Glutamatergic neuron (in vitro differentiated cells): ENCODE data around the gene ARID4B. TPM values are rescaled to one million over a fixed set of nuclear protein-coding genes. Genes with fewer than 3 reads are reported as not detected.
A peak's percentile ranks its signal among the peaks of the same experiment; 100 is the strongest.
"Not testable (repeated sequence)": the region's sequence is repeated elsewhere in the genome, so short reads cannot be mapped to it uniquely, and the experiment has no call there.

Experiments
- DNase-seq: peaks from one replicate; pipeline ENCODE4 v3.0.0; 2022
- H3K27ac Mint-ChIP-seq: one replicate; pipeline ENCODE4 v1.8.0; 2020; ENCODE audit warnings: mild to moderate bottlenecking, mixed read lengths, inconsistent platforms; ENCODE audit not compliant: unreplicated experiment
- H3K27me3 Mint-ChIP-seq: one replicate; pipeline ENCODE4 v1.8.0; 2020; ENCODE audit warnings: mild to moderate bottlenecking, moderate library complexity, mixed read lengths, inconsistent platforms; ENCODE audit not compliant: unreplicated experiment
- H3K36me3 Mint-ChIP-seq: one replicate; pipeline ENCODE4 v1.8.0; 2020; ENCODE audit warnings: mild to moderate bottlenecking, mixed read lengths, inconsistent platforms; ENCODE audit not compliant: unreplicated experiment
- H3K4me1 Mint-ChIP-seq: one replicate; pipeline ENCODE4 v1.8.0; 2020; ENCODE audit warnings: mild to moderate bottlenecking, low read depth, mixed read lengths, inconsistent platforms; ENCODE audit not compliant: unreplicated experiment
- H3K4me3 Mint-ChIP-seq: one replicate; pipeline ENCODE4 v1.8.0; 2020; ENCODE audit warnings: mild to moderate bottlenecking, mixed read lengths, inconsistent platforms; ENCODE audit not compliant: unreplicated experiment
- H3K9me3 Mint-ChIP-seq: one replicate; pipeline ENCODE4 v1.8.0; 2020; ENCODE audit warnings: mild to moderate bottlenecking, moderate library complexity, mixed read lengths, inconsistent platforms; ENCODE audit not compliant: unreplicated experiment
- total RNA-seq: library from RNA; stranded (reverse); fragmentation: NEBNext Ultra II Directional; extraction: Animal tissue kit (Norgen Biotek cat#: 25700); gene quantifications from one replicate; pipeline ENCODE4 v1.2.1, GENCODE V29; 2021; ENCODE audit not compliant: unreplicated experiment
- TF ChIP-seq, protein P1 (sequence below): fragments of 200-600 bp; sonication (generic); IDR thresholded peaks from one replicate; pipeline ENCODE4 v1.5.0; 2021; ENCODE audit not compliant: partially characterized antibody, unreplicated experiment

The ARID4B gene
- total RNA-seq, 1 donor from 2014 or later: 65.9 TPM

DNA sequence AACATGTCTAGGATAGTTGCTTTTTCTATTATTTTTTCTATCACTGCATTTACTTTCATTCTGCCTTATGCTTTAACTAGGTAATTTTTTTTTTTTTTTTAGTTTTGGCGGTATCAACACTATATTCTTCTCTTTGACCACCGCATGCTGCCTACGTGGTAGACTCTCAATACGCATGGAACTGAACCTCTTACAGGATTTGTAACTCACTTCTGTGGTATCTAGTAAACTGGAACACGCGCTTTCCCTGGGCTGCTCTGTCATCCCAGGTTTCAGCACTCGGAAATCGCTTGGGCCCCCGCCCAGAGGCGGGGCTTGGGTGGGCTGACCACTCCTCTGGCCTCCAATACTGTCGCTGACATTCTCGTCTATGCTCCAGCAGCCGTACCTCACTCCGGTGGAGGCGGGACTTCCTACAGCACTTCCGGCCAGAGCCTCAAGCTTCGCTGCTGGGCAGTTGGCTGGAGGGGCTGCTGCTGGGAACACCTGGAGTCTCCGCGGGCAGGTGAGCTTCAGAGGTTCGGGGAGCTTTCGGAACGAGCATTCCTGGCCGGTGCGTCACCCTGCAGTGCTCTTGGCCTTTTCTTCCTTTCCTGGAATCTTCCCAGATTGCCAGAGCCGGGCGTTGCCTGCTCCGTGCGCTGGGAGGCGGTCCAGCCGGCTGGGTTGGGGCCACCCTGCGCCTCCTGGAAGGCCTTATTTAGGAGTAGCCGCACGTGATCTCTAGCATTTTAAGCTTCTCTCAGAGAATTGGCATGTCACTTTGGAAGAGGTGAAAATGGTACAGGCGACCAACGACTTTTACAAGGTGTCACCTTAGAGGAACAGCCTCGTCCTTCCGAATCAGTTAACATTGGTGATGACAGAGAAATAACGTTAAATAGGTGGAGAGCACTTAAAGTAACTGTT, 39.3 kb upstream of the ARID4B start, which contains the start of gene TBCE:
TBCE (plus strand) TSS at position 428 of the 909 bp plus-strand sequence. CDS start 12,623 bp downstream, outside the sequence.
- H3K27me3 Mint-ChIP-seq: peaks cover 7% of the 10 kb centered on the region
- H3K4me3 Mint-ChIP-seq: peak within 1 kb of the TSS; percentile 93
- no peaks in the 10 kb centered on the region for H3K9me3 Mint-ChIP-seq
- no peaks in the 10 kb centered on the region for H3K36me3 Mint-ChIP-seq
- TF ChIP-seq, protein P1, sequence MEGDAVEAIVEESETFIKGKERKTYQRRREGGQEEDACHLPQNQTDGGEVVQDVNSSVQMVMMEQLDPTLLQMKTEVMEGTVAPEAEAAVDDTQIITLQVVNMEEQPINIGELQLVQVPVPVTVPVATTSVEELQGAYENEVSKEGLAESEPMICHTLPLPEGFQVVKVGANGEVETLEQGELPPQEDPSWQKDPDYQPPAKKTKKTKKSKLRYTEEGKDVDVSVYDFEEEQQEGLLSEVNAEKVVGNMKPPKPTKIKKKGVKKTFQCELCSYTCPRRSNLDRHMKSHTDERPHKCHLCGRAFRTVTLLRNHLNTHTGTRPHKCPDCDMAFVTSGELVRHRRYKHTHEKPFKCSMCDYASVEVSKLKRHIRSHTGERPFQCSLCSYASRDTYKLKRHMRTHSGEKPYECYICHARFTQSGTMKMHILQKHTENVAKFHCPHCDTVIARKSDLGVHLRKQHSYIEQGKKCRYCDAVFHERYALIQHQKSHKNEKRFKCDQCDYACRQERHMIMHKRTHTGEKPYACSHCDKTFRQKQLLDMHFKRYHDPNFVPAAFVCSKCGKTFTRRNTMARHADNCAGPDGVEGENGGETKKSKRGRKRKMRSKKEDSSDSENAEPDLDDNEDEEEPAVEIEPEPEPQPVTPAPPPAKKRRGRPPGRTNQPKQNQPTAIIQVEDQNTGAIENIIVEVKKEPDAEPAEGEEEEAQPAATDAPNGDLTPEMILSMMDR: no peak
- DNase-seq: peak; percentile 95
- H3K27ac Mint-ChIP-seq: peak within 1 kb of the TSS; percentile 85
- peaks cover 6% of the 10 kb centered on the region for H3K4me1 Mint-ChIP-seq

DNA sequence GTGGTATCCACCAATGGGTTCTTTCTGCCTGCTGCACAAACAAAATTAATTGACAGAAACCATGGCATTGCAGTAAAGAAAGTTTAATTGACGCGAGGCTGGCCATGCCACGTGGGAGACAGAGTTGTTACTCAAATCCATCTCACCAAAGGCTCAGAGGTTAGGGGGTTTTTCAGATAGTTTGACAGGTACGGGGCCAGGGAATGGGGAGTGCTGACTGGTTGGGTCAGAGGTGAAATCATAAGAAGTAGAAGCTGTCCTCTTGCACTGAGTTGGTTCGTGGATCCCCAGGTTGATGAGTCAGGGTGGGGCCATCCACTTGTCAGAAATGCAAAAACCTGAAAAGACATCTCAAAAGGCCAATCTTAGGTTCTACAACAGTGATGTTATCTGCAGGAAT, 38.3 kb upstream of the ARID4B start:
- no peaks in the 10 kb centered on the region for H3K36me3 Mint-ChIP-seq
- H3K27me3 Mint-ChIP-seq: peaks cover 7% of the 10 kb centered on the region
- TF ChIP-seq, protein P1: no peak
- peak overlapping the region; percentile 69 for H3K4me3 Mint-ChIP-seq
- peaks cover 3% of the 10 kb centered on the region for H3K9me3 Mint-ChIP-seq
- H3K27ac Mint-ChIP-seq: no peak overlapping the region
- peaks cover 6% of the 10 kb centered on the region for H3K4me1 Mint-ChIP-seq
- DNase-seq: no peak

DNA sequence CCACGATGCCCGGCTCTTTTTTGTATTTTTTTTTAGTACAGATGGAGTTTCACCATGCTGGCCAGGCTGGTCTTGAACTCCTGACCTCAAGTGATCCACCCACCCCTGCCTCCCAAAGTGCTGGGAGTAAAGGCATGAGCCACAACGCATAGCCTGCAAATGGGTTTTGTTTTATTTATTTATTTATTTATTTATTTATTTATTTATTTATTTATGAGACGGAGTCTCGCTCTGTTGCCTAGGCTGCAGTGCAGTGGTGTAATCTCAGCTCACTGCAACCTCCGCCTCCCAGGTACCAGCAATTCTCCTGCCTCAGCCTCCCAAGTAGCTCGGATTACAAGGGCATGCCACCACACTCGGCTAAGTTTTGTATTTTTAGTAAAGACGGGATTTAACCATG, 36.2 kb upstream of the ARID4B start:
- not testable (repeated sequence) for H3K9me3 Mint-ChIP-seq, DNase-seq, H3K4me1 Mint-ChIP-seq, H3K4me3 Mint-ChIP-seq, H3K27me3 Mint-ChIP-seq, H3K27ac Mint-ChIP-seq, H3K36me3 Mint-ChIP-seq

DNA sequence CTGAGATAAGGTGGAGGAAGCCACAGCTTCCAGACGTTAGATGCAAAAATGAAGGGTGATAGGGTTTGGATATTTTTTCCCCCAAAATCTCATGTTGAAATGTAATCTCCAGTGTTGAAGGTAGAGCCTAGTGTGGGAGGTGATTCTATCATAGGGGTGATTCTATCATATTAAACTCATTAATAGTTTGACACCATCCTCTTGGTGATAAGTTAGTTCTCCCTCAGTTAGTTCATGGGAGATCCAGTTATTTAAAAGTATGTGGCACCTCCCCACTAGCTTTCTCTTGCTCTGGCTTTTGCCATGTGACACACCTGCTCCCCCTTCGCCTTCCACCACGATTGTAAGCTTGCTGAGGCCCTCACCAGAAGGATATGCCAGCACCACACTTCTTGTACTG, 30.9 kb upstream of the ARID4B start:
- DNase-seq: no peak
- Mint-ChIP-seq H3K4me3 (no peak overlapping the region), H3K4me1 (no peaks in the 10 kb centered on the region), H3K36me3 (no peaks in the 10 kb centered on the region), H3K27me3 (peaks cover 3% of the 10 kb centered on the region), H3K27ac (no peak overlapping the region), H3K9me3 (peaks cover 5% of the 10 kb centered on the region)
- TF ChIP-seq, protein P1: no peak

DNA sequence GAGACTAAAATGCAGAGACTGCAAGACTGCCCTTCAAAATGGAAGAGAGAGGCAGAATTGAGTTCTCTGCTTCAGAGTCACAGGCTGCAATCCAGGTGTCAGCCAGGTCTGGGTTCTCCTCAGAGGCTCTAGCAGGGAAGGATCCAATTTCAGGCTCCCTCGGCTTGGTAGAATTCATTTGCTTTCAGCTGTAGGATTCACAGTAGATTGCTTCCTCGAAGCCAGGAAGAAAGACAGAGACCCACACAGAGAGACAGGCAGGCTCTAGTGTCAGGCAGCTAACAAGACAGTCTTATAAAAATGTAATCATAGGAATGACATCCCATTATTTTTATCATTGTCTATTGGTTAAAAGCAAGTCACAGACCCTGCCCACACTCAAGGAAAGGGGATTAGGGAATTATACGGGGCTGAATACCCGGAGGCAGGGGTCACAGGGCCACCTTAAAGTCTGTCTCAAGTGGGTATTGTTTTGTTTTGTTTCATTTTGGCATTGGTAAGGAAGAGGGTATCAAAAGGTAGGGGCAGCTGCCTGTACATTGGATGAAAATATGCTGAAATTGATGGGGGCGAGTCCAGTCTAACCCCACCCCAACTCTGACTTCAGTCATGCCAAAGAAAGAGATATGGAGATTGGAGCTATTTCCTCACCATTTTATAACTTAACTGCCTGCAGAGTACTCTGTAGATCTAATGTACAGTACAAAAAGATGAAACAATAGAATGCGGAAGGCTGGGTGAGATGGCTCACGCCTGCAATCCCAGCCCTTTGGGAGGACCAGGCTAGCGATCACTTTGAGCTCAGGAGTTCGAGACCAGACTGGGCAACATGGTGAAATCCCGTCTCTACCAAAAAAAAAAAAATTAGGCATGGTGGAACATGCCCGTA, 29.8 kb upstream of the ARID4B start:
- peaks cover 3% of the 10 kb centered on the region for H3K27me3 Mint-ChIP-seq
- no peak overlapping the region for H3K4me3 Mint-ChIP-seq
- H3K9me3 Mint-ChIP-seq: peaks cover 5% of the 10 kb centered on the region
- no peaks in the 10 kb centered on the region for H3K36me3 Mint-ChIP-seq
- no peak overlapping the region for H3K27ac Mint-ChIP-seq
- DNase-seq: no peak
- TF ChIP-seq, protein P1: no peak
- no peaks in the 10 kb centered on the region for H3K4me1 Mint-ChIP-seq
